GM20000 (cell line): ENCODE data around the gene PLAC8.
"Not testable (repeated sequence)": the region's sequence is repeated elsewhere in the genome, so short reads cannot be mapped to it uniquely, and the experiment has no call there.

Source experiments
- DNase-seq: peaks from one replicate; pipeline ENCODE4 v3.0.0; 2012; ENCODE audit warnings: low spot score
- TF ChIP-seq, protein P1 (sequence below): IDR thresholded peaks from 2 replicates; pipeline ENCODE4 v1.5.1; 2012; ENCODE audit warnings: mild to moderate bottlenecking, control low read depth; ENCODE audit errors: extremely low read depth, missing control alignments

The PLAC8 gene

DNA sequence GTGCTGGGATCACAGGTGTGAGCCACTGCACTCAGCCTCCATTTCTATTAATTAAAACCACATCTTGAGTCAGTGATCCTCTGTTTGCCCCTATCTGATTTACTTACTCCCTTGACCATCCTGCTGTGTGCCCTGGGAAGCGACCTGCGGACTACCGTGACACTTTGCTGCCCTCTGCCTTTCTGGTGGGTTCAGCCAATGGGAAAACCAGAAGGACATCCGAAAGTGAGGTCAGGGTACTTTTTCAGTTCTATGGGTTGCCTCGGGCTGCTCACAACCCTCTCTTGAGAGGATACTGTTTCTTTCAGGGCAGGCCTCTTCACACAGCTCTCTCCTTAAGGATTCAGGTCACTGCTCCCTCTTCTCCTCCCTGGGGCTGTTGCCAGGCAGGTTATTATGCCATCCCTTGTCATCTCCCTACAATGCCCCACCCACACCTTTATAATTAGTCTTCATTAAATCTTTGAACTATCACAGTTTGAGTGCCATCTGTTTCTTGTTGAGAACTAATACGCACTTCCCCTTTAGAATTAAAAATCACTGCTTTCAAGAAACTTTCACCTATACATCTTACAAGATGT, 21.4 kb downstream of the PLAC8 start:
- no peak for DNase-seq
- TF ChIP-seq, protein P1, sequence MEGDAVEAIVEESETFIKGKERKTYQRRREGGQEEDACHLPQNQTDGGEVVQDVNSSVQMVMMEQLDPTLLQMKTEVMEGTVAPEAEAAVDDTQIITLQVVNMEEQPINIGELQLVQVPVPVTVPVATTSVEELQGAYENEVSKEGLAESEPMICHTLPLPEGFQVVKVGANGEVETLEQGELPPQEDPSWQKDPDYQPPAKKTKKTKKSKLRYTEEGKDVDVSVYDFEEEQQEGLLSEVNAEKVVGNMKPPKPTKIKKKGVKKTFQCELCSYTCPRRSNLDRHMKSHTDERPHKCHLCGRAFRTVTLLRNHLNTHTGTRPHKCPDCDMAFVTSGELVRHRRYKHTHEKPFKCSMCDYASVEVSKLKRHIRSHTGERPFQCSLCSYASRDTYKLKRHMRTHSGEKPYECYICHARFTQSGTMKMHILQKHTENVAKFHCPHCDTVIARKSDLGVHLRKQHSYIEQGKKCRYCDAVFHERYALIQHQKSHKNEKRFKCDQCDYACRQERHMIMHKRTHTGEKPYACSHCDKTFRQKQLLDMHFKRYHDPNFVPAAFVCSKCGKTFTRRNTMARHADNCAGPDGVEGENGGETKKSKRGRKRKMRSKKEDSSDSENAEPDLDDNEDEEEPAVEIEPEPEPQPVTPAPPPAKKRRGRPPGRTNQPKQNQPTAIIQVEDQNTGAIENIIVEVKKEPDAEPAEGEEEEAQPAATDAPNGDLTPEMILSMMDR = no peak

DNA sequence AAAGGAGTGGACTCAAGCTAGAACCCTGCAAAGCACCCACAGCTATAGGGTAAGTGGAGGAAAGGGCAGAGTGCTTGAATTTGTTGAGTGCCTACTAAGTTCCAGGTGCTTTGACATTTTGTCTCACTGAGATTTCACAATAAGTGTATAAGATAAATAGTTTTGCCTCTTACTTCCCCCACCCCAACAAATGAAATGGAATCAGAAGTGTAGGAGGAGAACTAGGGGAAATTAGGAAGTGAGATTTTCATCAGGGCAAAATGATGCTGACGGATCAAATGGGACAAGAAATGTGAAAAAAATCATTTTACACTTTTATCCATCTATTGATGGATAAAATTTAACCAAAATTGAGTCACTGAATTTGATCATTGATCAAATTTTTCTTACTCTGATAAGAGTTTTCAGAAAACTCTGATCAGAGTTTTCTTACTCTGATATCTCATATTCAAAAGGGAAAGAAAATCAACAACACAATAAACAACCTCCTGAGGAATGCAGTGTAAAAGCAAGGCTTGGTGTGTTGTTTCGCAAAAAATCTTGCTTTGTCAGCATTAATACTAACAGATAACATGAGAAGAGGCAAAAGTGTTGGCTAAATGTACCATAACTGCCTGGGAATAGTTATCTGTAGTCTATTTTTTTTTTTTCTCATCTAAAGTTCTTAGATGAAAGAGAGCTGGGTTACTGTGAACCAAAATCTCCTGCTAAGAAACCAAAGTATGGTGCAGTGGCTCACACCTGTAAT, 24.9 kb downstream of the PLAC8 start:
- TF ChIP-seq, protein P1 = no peak
- no peak for DNase-seq

- DNase-seq = not testable (repeated sequence)
Measured at GRCh38 chr4:83084956-83085355, 29.6 kb downstream of the PLAC8 start.

DNA sequence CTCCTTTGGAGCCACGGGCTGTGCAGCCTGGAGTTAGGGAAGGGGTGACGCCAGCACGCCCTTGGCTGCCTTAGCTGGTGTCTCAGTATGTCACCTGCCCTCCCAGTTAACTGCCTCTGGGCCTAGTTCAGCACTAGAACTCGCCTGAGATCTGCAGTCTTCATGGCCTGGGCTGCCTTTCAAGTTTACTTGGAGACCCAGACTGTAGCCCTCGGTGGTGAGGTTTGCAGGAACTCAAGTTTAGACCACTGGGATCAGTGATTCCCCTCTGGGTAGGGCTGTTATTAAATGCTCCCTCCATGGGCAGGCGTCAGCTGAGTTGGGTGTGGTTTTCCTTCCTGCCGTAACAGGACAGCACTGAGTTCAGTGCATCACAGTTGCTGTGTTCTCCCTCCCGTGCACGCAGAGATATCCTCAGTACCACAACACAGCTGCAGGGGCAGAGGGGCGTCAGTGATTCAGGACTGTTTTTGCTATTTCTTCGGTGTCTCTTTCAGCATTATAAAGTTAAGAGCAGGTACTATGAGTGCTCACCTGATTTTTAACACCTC, 30.5 kb downstream of the PLAC8 start:
- TF ChIP-seq, protein P1 = no peak

DNA sequence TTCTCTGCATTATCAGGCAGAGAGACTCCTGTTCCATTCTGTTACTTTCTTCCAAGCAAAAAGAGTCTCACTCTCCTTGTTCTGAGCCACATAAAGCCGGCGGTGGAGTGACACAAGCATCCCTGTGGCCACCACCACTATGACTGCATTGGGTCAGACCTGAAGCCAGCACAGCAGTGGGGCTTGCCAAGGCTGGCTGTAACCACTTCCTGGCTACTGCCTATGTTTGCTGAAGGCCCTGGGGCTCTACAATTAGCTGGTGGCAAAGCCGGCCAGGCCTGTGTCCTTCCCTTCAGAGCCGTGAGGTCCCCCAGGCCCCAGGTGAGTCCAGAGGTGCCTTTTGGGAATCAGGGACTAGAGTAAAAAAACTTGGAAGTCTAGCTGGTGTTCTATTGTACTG, 31.8 kb downstream of the PLAC8 start:
- no peak for DNase-seq
- TF ChIP-seq, protein P1 = no peak

More for the DNA sequence above, 30.5 kb downstream of the PLAC8 start:
- DNase-seq = no peak

- no peak for DNase-seq
- TF ChIP-seq, protein P1 = no peak
Measured at GRCh38 chr4:83080561-83080960, 34.0 kb downstream of the PLAC8 start.

GRCh38 chr4:83075311-83076095, 39.0 kb downstream of the PLAC8 start:
- TF ChIP-seq, protein P1 = no peak
- no peak for DNase-seq

DNA sequence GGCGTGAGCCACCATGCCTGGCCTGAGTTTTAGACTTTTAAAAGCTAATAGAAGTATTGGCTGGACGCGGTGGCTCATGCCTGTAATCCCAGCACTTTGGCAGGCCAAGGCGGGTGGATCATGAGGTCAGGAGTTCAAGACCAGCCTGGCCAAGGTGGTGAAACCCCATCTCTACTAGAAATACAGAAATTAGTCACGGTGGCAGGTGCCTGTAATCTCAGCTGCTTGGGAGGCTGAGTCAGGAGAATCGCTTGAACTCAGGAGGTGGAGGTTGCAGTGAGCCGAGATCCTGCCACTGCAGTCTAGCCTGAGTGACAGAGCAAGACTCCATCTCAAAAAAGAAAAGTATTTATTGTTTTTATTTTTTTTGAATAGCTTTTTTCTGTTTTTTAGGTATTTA, 39.7 kb downstream of the PLAC8 start:
- not testable (repeated sequence) for DNase-seq
